HG03342 (cell line): ENCODE measurements around the gene JAZF1.

Source experiments
- ATAC-seq: cut with Tn5 transposase; IDR thresholded peaks from one replicate; pipeline ENCODE4 v1.9.1; 2021; ENCODE audit warnings: mild to moderate bottlenecking, moderate library complexity; ENCODE audit not compliant: unreplicated experiment

Gene JAZF1

DNA sequence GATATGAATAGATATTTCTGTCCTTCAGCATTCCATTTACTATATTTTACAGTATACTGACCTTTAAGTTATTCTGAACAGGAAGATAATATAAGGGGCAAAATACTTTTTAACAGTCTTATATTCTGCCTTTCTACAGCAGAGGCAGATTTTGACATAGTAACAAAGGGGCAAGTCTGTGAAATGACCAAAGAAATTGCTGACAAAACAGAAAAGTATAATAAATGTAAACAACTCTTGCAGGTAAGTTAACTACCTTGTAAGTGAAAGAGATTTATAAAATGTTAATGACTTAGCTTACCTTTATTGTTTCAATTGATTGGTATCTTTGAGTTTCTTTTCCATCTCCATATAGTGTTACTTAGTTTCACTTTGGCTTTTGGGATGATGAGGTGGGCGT, 384.6 kb downstream of the JAZF1 start:
- no peak for ATAC-seq

DNA sequence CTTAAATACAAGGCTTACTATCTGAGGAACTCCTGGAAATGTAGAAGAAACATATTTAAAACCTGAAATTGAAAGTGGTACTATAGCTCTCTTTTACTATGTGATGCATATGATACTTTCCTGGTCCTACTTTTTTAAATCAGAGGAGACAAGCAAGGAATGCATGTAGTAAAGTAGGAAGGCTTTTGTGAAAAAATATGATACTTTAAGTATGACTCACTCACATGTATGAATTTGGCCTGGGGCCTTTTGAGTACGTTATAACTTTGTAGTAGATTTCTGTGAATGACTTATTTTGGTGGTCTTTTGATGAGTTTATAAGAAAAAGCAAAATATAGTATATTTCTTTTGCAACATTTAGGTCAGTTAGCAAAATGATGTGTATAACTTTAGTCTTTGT, 386.8 kb downstream of the JAZF1 start:
- ATAC-seq = no peak

DNA sequence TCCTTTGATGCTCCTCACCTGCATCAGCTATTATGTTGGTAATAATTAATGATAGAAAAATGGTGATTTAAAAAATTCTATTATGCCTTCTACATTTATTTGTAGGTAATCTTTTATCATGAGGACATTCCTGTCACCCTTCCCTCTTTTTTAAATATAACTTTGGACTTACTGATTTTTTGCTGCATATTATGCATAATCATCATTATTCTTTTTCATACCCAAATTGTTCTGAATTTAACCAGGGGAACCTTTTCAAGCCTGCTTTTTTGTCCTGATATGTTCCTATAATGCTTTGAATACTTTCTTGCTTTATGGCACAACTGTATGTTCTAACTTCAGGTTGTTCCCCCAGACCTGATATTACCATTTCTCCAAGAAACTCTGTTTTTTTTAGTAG, 392.2 kb downstream of the JAZF1 start:
- no peak for ATAC-seq

DNA sequence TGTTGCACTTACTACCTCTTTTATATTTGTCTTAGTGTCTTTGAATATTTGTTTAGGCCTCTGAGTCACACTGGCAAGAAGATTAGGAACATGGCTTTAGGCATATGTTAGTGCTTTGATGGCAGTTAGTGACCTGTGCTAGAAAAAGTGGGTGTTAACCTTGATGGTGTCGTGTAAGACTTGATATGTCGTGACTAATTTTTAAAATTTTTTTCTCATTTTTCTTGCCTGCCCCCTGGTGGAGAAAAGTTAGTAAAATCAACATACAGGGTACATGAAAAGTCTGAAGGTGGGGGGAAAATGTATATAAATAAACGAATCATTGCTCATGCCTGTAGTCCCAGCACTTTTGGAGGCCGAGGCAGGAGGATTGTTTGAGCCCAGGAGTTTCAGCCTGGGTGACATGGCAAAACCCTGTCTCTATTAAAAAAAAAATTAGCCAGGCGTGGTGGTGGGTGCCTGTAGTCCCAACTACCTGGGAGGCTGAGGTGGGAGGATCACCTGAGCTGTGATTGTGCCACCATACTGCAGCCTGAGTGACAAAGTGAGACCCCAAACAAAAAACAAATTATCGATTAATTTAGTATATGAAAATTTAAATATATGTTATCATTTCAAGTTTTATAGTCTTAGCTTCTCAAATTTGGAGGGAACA, 396.1 kb downstream of the JAZF1 start:
- no peak for ATAC-seq

DNA sequence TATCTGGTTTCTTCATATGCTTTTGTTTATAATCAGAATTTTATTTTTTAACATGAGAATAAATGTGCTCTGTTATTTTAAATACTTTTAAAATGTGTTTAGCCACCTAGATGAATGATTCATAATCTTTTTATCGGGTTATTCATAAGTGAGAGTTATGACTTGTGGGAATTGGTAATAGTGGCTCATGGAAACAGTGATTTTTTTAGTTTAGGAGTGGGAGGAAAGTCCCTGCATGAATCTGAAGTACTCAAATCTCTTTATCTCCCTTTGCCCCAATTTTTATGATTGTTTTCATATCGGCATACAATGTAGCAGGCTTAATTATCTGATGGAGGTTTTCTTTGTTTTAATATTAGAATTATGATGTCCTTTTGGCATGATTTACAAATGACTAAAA, 397.7 kb downstream of the JAZF1 start:
- no peak for ATAC-seq

DNA sequence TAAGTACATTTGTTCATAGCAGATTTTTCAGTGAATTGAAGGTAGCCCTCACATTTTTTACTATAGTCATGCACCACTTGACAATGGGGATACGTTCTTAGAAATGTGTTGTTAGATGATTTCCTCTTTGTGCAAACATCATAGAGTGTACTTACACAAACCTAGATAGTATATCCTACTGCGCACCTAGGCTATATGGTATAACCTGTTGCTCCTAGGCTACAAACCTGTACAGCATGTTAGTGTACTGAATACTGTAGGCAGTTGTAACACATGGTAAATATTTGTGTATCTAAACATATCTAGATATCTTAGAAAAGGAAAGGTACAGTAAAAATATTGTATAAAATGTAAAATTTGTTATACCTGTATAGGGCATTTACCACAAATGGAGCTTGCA, 399.4 kb downstream of the JAZF1 start:
- ATAC-seq = no peak
